K562 (cell line): ENCODE data around the gene MAMDC4. TPM values are rescaled to one million over a fixed set of nuclear protein-coding genes. Genes with fewer than 3 reads are reported as not detected.

Experiments used
- CREM ChIP-seq: IDR thresholded peaks from 2 replicates; pipeline ENCODE4 v1.6.1; 2014; ENCODE audit warnings: antibody characterized with exemption, low read depth
- DIDO1 ChIP-seq: fragments of 450-650 bp; IDR thresholded peaks from 2 replicates; pipeline ENCODE4 v1.6.1; 2016; ENCODE audit warnings: low read depth, missing biosample characterization, missing genetic modification characterization
- EZH2 ChIP-seq: IDR thresholded peaks from 2 replicates; pipeline ENCODE4 v1.6.1; 2012; ENCODE audit warnings: low read depth, mild to moderate bottlenecking, inconsistent platforms, low read length, borderline replicate concordance
- FIP1L1 ChIP-seq: fragments of 200-400 bp; formaldehyde crosslinking; IDR thresholded peaks from 2 replicates; pipeline ENCODE4 v1.6.1; 2018; ENCODE audit warnings: mild to moderate bottlenecking, low read depth, low read length; ENCODE audit not compliant: poor library complexity, severe bottlenecking
- FOS ChIP-seq: IDR thresholded peaks from 3 replicates; pipeline ENCODE4 v1.6.1; 2011; ENCODE audit not compliant: insufficient read length; ENCODE audit errors: extremely low read depth
- GABPA ChIP-seq: fragments of 200-800 bp; sonication (Bioruptor generic); conservative IDR thresholded peaks from 2 replicates; pipeline ENCODE4 v1.6.1; 2016; ENCODE audit warnings: low read depth, missing genetic modification characterization, missing compliant biosample characterization
- GTF2A2 ChIP-seq: IDR thresholded peaks from 2 replicates; pipeline ENCODE4 v1.6.1; 2016; ENCODE audit warnings: mild to moderate bottlenecking, missing genetic modification characterization, missing compliant biosample characterization
- NFE2 ChIP-seq: IDR thresholded peaks from 2 replicates; pipeline ENCODE4 v1.6.1; 2014; ENCODE audit warnings: antibody characterized with exemption, low read depth
- POLR2A ChIP-seq: fragments of 450-650 bp; conservative IDR thresholded peaks from 2 replicates; pipeline ENCODE4 v1.6.1; 2016
- RBM22 ChIP-seq: fragments of 200-400 bp; formaldehyde crosslinking; IDR thresholded peaks from 2 replicates; pipeline ENCODE4 v1.6.1; 2018; ENCODE audit warnings: low read length, low read depth; ENCODE audit not compliant: poor library complexity, severe bottlenecking
- SMARCA5 ChIP-seq: fragments of 450-650 bp; IDR thresholded peaks from 2 replicates; pipeline ENCODE4 v1.6.1; 2016
- TAF9B ChIP-seq: fragments of 450-650 bp; IDR thresholded peaks from 2 replicates; pipeline ENCODE4 v1.6.1; 2018; ENCODE audit warnings: mild to moderate bottlenecking; ENCODE audit not compliant: partially characterized antibody
- TEAD4 ChIP-seq, 2 experiments: sonication (generic) in 1 of 2; formaldehyde crosslinking in 1 of 2; IDR thresholded peaks; 2 replicates each; pipeline versions ENCODE4 v1.6.1 to v1.8.0; 2012 to 2022; ENCODE audit warnings: borderline replicate concordance in 1 of 2, inconsistent platforms in 1 of 2, low read length in 1 of 2, mild to moderate bottlenecking in 1 of 2, missing genetic modification reagents in 1 of 2
- TSC22D4 ChIP-seq: fragments of 450-650 bp; IDR thresholded peaks from 2 replicates; pipeline ENCODE4 v1.6.1; 2016; ENCODE audit warnings: missing genetic modification characterization, missing biosample characterization, control low read depth
- ZNF12 ChIP-seq: sonication (generic); formaldehyde crosslinking; IDR thresholded peaks from 2 replicates; pipeline ENCODE4 v1.4.0; 2020; ENCODE audit warnings: mild to moderate bottlenecking, missing genetic modification reagents
- ZNF436 ChIP-seq: fragments of 250-450, 450-650 bp; sonication (Bioruptor Pico); formaldehyde crosslinking; IDR thresholded peaks from 2 replicates; pipeline ENCODE4 v1.7.0; 2020; ENCODE audit warnings: mild to moderate bottlenecking
- ZNF584 ChIP-seq: fragments of 200-800 bp; sonication (Bioruptor generic); IDR thresholded peaks from 2 replicates; pipeline ENCODE4 v1.6.1; 2016; ENCODE audit warnings: low read depth, mild to moderate bottlenecking, missing genetic modification characterization, missing compliant biosample characterization
- ZNF766 ChIP-seq: fragments of 200-800 bp; sonication (Bioruptor generic); conservative IDR thresholded peaks from 2 replicates; pipeline ENCODE4 v1.6.1; 2016; ENCODE audit warnings: missing genetic modification characterization, missing compliant biosample characterization
- polyA plus RNA-seq, 8 experiments: library from polyadenylated mRNA; depleted of rRNA in 4 of 8; stranded (reverse) in 5 of 8; unstranded in 3 of 8; fragments of >200 nt; fragmentation: Nextera tagmentation in 2 of 8; fragmentation: Illumina TruSeq in 1 of 8; extraction: Ambion mirVana in 2 of 8; extraction: Trizol in 1 of 8; gene quantifications; 2 replicates each; pipeline versions ENCODE4 v1.2.1 to v1.2.3, GENCODE V29; 2011 to 2014; ENCODE audit warnings: inconsistent platforms in 1 of 8, missing spikeins in 1 of 8
- total RNA-seq, 7 experiments: library from RNA; depleted of rRNA in 6 of 7; stranded (reverse); fragments of >200 nt in 6 of 7; fragmentation: Illumina TruSeq in 2 of 7; extraction: Trizol in 2 of 7; gene quantifications; 2 replicates each; pipeline versions ENCODE4 v1.2.1 to v1.2.3, GENCODE V29; 2011 to 2021; ENCODE audit warnings: low replicate concordance in 1 of 7
- TF ChIP-seq, protein P1 (sequence below): fragments of 250-450 bp; sonication (Bioruptor Pico); IDR thresholded peaks from 2 replicates; pipeline ENCODE4 v1.9.0; 2021; ENCODE audit warnings: mild to moderate bottlenecking
- TF ChIP-seq, protein P2 (sequence below), 2 experiments: fragments of 450-650 bp in 1 of 2; sonication (generic) in 1 of 2; formaldehyde crosslinking in 1 of 2; IDR thresholded peaks; 2 replicates each; pipeline versions ENCODE4 v1.7.1 to v1.9.0; 2016 to 2022; ENCODE audit warnings: inconsistent platforms in 1 of 2, mild to moderate bottlenecking in 1 of 2, missing genetic modification reagents in 1 of 2

MAMDC4 gene
- total and polyA plus RNA-seq, 9 of the 15 experiments (the other 6 are each of a cell fraction or from before 2014, with no cell fraction given) = 0.03 to 10.8 (median 1.5) TPM

DNA sequence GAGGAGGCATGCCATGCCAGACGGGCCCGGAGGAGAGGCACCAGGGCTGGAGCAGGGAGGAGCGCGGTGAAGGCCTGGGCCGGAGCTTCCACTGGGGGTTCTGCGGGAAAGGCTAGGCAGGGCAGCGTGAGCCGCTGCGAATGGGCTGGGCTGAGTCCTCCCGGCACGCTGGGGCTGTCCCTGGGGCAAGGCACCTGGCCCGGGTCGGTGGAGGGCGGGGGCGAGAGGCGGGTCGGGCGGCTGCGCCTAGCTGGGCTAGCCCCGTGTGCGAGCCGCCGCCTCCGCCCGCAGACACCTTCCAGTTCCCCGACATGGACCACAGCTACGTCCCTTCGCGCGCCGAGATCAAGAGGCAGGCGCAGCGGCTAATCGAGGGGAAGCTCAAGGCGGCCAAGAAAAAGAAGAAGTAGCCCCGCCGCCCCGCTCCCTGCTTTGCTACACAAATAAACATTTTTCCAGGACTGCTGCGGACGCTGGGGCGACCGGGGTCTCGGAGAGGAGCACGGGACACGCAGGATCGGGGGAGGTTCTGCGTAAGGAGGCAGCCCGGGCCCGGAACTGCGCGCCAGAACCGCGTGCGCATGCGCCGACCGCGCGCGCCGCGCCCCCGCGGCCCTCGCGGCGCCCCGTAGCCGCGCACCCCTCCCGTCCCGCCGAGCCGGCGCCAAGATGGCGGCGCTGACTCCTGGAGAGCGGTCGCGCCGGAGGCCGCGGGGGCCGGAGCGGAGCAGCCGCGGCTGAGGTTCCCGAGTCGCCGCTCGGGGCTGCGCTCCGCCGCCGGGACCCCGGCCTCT is 44.7 kb upstream of the MAMDC4 start, which contains the start of gene RABL6 (continued):
- TF ChIP-seq TAF9B = no peak
- TF ChIP-seq ZNF12 = 0 out of 2 replicates have a peak, but pooled peaks have one; percentile 38
- no peak for TF ChIP-seq FIP1L1
- no peak for TF ChIP-seq ZNF766 (CRISPR knock-in tag)
- TF ChIP-seq DIDO1 = no peak
- no peak for TF ChIP-seq CREM
- TF ChIP-seq ZNF436 (CRISPR knock-in tag) = no peak
- no peak for TF ChIP-seq FOS
- no peak for TF ChIP-seq GABPA (tag)
- TF ChIP-seq, protein P1, sequence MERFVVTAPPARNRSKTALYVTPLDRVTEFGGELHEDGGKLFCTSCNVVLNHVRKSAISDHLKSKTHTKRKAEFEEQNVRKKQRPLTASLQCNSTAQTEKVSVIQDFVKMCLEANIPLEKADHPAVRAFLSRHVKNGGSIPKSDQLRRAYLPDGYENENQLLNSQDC = no peak
- no peak for TF ChIP-seq TSC22D4 (tag)
- no peak for TF ChIP-seq EZH2
- no peak for TF ChIP-seq RBM22
- no peak for TF ChIP-seq GTF2A2 (tag)
- TF ChIP-seq, protein P2, sequence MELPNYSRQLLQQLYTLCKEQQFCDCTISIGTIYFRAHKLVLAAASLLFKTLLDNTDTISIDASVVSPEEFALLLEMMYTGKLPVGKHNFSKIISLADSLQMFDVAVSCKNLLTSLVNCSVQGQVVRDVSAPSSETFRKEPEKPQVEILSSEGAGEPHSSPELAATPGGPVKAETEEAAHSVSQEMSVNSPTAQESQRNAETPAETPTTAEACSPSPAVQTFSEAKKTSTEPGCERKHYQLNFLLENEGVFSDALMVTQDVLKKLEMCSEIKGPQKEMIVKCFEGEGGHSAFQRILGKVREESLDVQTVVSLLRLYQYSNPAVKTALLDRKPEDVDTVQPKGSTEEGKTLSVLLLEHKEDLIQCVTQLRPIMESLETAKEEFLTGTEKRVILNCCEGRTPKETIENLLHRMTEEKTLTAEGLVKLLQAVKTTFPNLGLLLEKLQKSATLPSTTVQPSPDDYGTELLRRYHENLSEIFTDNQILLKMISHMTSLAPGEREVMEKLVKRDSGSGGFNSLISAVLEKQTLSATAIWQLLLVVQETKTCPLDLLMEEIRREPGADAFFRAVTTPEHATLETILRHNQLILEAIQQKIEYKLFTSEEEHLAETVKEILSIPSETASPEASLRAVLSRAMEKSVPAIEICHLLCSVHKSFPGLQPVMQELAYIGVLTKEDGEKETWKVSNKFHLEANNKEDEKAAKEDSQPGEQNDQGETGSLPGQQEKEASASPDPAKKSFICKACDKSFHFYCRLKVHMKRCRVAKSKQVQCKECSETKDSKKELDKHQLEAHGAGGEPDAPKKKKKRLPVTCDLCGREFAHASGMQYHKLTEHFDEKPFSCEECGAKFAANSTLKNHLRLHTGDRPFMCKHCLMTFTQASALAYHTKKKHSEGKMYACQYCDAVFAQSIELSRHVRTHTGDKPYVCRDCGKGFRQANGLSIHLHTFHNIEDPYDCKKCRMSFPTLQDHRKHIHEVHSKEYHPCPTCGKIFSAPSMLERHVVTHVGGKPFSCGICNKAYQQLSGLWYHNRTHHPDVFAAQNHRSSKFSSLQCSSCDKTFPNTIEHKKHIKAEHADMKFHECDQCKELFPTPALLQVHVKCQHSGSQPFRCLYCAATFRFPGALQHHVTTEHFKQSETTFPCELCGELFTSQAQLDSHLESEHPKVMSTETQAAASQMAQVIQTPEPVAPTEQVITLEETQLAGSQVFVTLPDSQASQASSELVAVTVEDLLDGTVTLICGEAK (IDR thresholded peaks at IDR 0.05) = 0 out of 2 replicates have a peak, but pooled peaks have one; percentile 33
- TF ChIP-seq, protein P2 (CRISPR knock-in tag; IDR thresholded peaks at IDR 0.05) = no peak
- TF ChIP-seq TEAD4 (IDR thresholded peaks at IDR 0.05; ENCODE audit: low read length) = no peak
- no peak for TF ChIP-seq TEAD4 (CRISPR knock-in tag; IDR thresholded peaks at IDR 0.05; ENCODE audit: borderline replicate concordance)
- no peak for TF ChIP-seq ZNF584 (CRISPR knock-in tag)
- peak; percentile 81 for TF ChIP-seq POLR2A
- no peak for TF ChIP-seq NFE2
- TF ChIP-seq SMARCA5 = no peak
